Keratinocyte (primary cell): ENCODE measurements around the gene CYP2B6. TPM values are rescaled to one million over a fixed set of nuclear protein-coding genes. Genes with fewer than 3 reads are reported as not detected.

ENCODE experiments used
- DNase-seq: peaks from one replicate; pipeline ENCODE4 v3.0.0-alpha.2; 2011; ENCODE audit warnings: low read depth, missing footprints, low spot score
- FAIRE-seq: peaks from 2 replicates; lab custom pipeline; 2011; peaks lifted over from hg19 to GRCh38; lab: Jason Lieb, UNC
- H2AFZ ChIP-seq: 2 replicates; pipeline ENCODE4 v1.6.0; 2012; ENCODE audit warnings: low read length, control low read depth, inconsistent platforms; ENCODE audit not compliant: control insufficient read depth
- H3K27ac ChIP-seq: 2 replicates; pipeline ENCODE4 v1.5.1; 2011; ENCODE audit warnings: low read length; ENCODE audit not compliant: control insufficient read depth, insufficient read depth
- H3K27me3 ChIP-seq: 3 replicates; pipeline ENCODE4 v1.6.0; 2011; ENCODE audit warnings: low read length; ENCODE audit not compliant: control insufficient read depth, insufficient read depth; ENCODE audit errors: extremely low read depth
- H3K36me3 ChIP-seq, 2 experiments: 2 replicates in 1 of 2; 3 replicates in 1 of 2; pipeline ENCODE4 v1.5.1; 2011; ENCODE audit warnings: low read length in 2 of 2, mild to moderate bottlenecking in 1 of 2; ENCODE audit not compliant: control insufficient read depth in 2 of 2, insufficient read depth in 2 of 2; ENCODE audit errors: extremely low read depth in 1 of 2
- H3K4me1 ChIP-seq: 3 replicates; pipeline ENCODE4 v1.5.1; 2011; ENCODE audit warnings: low read length; ENCODE audit not compliant: control insufficient read depth, insufficient read depth; ENCODE audit errors: extremely low read depth
- H3K4me2 ChIP-seq: 3 replicates; pipeline ENCODE4 v1.6.0; 2011; ENCODE audit warnings: low read depth, low read length; ENCODE audit not compliant: control insufficient read depth, insufficient read depth; ENCODE audit errors: extremely low read depth
- H3K4me3 ChIP-seq, 3 experiments: fragments of 200-600 bp in 1 of 3; sonication (generic) in 1 of 3; 2 replicates in 2 of 3; 3 replicates in 1 of 3; pipeline ENCODE4 v1.5.1; 2011 to 2016; ENCODE audit warnings: low read length in 3 of 3, mild to moderate bottlenecking in 3 of 3, control low read depth in 2 of 3, inconsistent platforms in 1 of 3, low read depth in 1 of 3, mixed read lengths in 1 of 3, mixed run types in 1 of 3, moderate library complexity in 1 of 3; ENCODE audit not compliant: control insufficient read depth in 2 of 3, insufficient read depth in 2 of 3; ENCODE audit errors: extremely low read depth in 1 of 3
- H3K79me2 ChIP-seq: 2 replicates; pipeline ENCODE4 v1.6.0; 2012; ENCODE audit warnings: low read length; ENCODE audit not compliant: control insufficient read depth, insufficient read depth
- H3K9ac ChIP-seq: 3 replicates; pipeline ENCODE4 v1.6.0; 2011; ENCODE audit warnings: low read length; ENCODE audit not compliant: control insufficient read depth, insufficient read depth; ENCODE audit errors: extremely low read depth
- H3K9me1 ChIP-seq: 3 replicates; pipeline ENCODE4 v1.6.0; 2011; ENCODE audit warnings: low read length; ENCODE audit not compliant: control insufficient read depth, insufficient read depth; ENCODE audit errors: extremely low read depth
- H3K9me3 ChIP-seq: 2 replicates; pipeline ENCODE4 v1.5.1; 2012; ENCODE audit warnings: low read depth, low read length; ENCODE audit not compliant: control insufficient read depth
- H4K20me1 ChIP-seq: 3 replicates; pipeline ENCODE4 v1.6.0; 2011; ENCODE audit warnings: low read length; ENCODE audit not compliant: control insufficient read depth, insufficient read depth; ENCODE audit errors: extremely low read depth
- EZH2 ChIP-seq: IDR thresholded peaks from one replicate; pipeline ENCODE4 v1.6.1; 2012; ENCODE audit warnings: inconsistent platforms, mild to moderate bottlenecking, low read length, moderate library complexity
- dilution Hi-C: fragments of 300-500 bp; cut with MboI; formaldehyde crosslinking; loops from one replicate; pipeline ENCODE4 v1.7.0; 2020; ENCODE audit warnings: low sequenced_read_pairs; ENCODE audit not compliant: extremely low pct_ligation_motif_present
- polyA plus RNA-seq, 5 experiments: library from polyadenylated mRNA; depleted of rRNA in 3 of 5; stranded (reverse) in 3 of 5; stranded (forward) in 1 of 5; unstranded in 1 of 5; fragments of >200 nt; gene quantifications; 1 replicate in 1 of 5; 2 replicates in 3 of 5; 3 replicates in 1 of 5; pipeline versions ENCODE4 v1.2.1 to v1.2.3, GENCODE V29; 2011 to 2012; ENCODE audit warnings: missing spikeins in 2 of 5, low read depth in 1 of 5, low replicate concordance in 1 of 5
- TF ChIP-seq, protein P1 (sequence below), 3 experiments: IDR thresholded peaks in 1 of 3; conservative IDR thresholded peaks in 1 of 3; optimal IDR thresholded peaks in 1 of 3; 2 replicates in 2 of 3; 3 replicates in 1 of 3; pipeline versions ENCODE3 to v1.5.1; 2011; ENCODE audit warnings: low read length in 3 of 3, mild to moderate bottlenecking in 3 of 3, moderate library complexity in 2 of 3, control low read depth in 1 of 3, inconsistent platforms in 1 of 3; ENCODE audit not compliant: insufficient read depth in 2 of 3; ENCODE audit errors: extremely low read depth in 1 of 3

Gene CYP2B6
- polyA plus RNA-seq, 1 donor (not counting 4 experiments of a cell fraction or from before 2014, with no cell fraction given), result not detected

GRCh38 chr19:41029524-41030432 is 38.7 kb downstream of the CYP2B6 start:
- no peaks in the 10 kb centered on the region for H3K36me3 ChIP-seq
- dilution Hi-C loops, result no loop called here

DNA sequence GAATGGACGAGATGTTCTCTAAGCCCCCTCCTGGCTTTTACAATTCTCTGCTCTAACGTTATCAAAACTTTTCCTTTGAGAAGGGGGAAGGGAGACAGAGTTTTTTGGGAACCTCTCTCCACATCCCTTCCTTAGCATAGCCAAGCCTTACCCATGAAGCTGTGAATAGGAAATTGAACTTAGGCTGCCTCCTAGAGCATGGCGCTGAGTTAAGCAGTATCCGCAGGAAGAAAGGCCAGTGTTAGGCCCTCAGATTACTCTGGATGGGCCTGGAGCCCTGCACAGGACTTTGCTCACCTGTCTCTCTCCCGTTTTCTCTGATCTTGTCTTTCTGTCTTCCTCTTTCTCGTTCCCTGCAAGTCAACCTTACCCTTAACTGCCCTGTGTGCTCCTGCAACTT is 39.6 kb downstream of the CYP2B6 start:
- H3K27me3 ChIP-seq, result peaks cover 4% of the 10 kb centered on the region
- no peak overlapping the region for H3K4me2 ChIP-seq
- no peak overlapping the region for H2AFZ ChIP-seq
- no peaks in the 10 kb centered on the region for H3K36me3 ChIP-seq
- H3K4me3 ChIP-seq, result no peak overlapping the region
- H3K9me3 ChIP-seq, result no peaks in the 10 kb centered on the region
- TF ChIP-seq EZH2, result no peak
- TF ChIP-seq, protein P1, sequence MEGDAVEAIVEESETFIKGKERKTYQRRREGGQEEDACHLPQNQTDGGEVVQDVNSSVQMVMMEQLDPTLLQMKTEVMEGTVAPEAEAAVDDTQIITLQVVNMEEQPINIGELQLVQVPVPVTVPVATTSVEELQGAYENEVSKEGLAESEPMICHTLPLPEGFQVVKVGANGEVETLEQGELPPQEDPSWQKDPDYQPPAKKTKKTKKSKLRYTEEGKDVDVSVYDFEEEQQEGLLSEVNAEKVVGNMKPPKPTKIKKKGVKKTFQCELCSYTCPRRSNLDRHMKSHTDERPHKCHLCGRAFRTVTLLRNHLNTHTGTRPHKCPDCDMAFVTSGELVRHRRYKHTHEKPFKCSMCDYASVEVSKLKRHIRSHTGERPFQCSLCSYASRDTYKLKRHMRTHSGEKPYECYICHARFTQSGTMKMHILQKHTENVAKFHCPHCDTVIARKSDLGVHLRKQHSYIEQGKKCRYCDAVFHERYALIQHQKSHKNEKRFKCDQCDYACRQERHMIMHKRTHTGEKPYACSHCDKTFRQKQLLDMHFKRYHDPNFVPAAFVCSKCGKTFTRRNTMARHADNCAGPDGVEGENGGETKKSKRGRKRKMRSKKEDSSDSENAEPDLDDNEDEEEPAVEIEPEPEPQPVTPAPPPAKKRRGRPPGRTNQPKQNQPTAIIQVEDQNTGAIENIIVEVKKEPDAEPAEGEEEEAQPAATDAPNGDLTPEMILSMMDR (optimal IDR thresholded peaks at IDR 0.05 in 1 of 3, IDR thresholded peaks at IDR 0.05 in 1 of 3, conservative IDR thresholded peaks at IDR 0.05 in 1 of 3; ENCODE audit: extremely low read depth in 1 of 3, insufficient read depth in 2 of 3, low read length in 3 of 3), result peak in 1 of 3 experiments; percentile 0
- H3K9ac ChIP-seq, result no peak overlapping the region
- no peaks in the 10 kb centered on the region for H3K4me1 ChIP-seq
- FAIRE-seq, result no peak
- no peaks in the 10 kb centered on the region for H3K79me2 ChIP-seq
- no peaks in the 10 kb centered on the region for H3K9me1 ChIP-seq
- dilution Hi-C loops, result no loop called here
- DNase-seq, result no peak
- no peak overlapping the region for H3K27ac ChIP-seq
- H4K20me1 ChIP-seq, result no peaks in the 10 kb centered on the region

More at GRCh38 chr19:41029524-41030432, 38.7 kb downstream of the CYP2B6 start:
- no peaks in the 10 kb centered on the region for H3K9me1 ChIP-seq
- FAIRE-seq (no peak), DNase-seq (no peak)
- H2AFZ ChIP-seq, result no peak overlapping the region
- H3K9me3 ChIP-seq, result no peaks in the 10 kb centered on the region
- H3K27me3 ChIP-seq, result peaks cover 4% of the 10 kb centered on the region
- H3K4me2 ChIP-seq, result no peak overlapping the region
- no peaks in the 10 kb centered on the region for H3K79me2 ChIP-seq
- no peak for TF ChIP-seq EZH2
- TF ChIP-seq, protein P1 (optimal IDR thresholded peaks at IDR 0.05 in 1 of 3, IDR thresholded peaks at IDR 0.05 in 1 of 3, conservative IDR thresholded peaks at IDR 0.05 in 1 of 3; ENCODE audit: extremely low read depth in 1 of 3, insufficient read depth in 2 of 3, low read length in 3 of 3), result no peak
- no peak overlapping the region for H3K27ac ChIP-seq
- no peaks in the 10 kb centered on the region for H3K4me1 ChIP-seq
- no peak overlapping the region for H3K4me3 ChIP-seq
- H3K9ac ChIP-seq, result no peak overlapping the region
- no peaks in the 10 kb centered on the region for H4K20me1 ChIP-seq
